Measurements from ENCODE around the gene LRRN4. TPM values are rescaled to one million over a fixed set of nuclear protein-coding genes. Genes with fewer than 3 reads are reported as not detected.
"Not testable (repeated sequence)": the region's sequence is repeated elsewhere in the genome, so short reads cannot be mapped to it uniquely, and the experiment has no call there.

The LRRN4 gene
- total RNA-seq, 2 donors from 2014 or later, result 3.6 to 3.7 TPM

DNA sequence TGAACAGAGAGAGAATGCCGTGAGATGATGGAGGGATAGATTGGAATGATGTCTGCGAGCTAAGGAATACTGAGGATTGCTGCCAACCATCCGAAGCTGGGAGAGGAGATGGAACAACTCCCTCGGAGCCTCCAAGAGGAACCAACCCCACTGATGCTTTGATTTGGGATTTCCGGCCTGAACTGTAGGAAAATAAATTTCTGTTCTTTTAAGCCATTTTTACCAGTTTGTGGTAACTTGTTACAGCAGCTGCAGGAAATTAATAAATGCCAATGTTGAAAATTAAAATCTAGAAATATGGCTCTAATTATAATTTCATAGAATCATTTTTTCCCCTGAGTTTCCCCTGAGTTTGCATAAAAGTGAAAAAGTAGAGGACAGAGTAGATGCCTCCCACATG, 14.1 kb downstream of the LRRN4 start:
- no peak for DNase-seq
- intact Hi-C loops (cut with DNase I), result no loop called here
- ATAC-seq, result no peak

DNA sequence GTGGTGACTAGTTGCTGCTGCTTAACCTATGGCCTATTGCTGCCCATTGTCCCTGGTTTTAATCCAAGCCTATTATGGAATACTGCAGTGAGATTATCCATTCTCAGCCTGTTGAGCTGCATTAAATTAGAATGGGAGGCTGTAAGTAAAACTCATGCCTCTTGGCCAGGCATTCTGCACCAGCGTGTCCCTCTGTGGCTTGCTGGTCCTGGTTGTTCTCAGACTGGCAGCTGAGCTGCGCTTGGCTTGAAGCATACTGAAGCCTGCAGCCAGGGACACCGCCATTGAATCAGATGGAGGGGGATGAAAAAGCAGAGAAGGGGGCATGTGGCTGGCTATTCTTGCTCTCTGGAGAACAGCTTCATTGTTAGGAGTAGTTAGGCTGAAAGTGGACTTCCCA, 15.6 kb downstream of the LRRN4 start:
- intact Hi-C loops (cut with DNase I), result no loop called here
- peak in 1 of 2 donors; percentile 43 for ATAC-seq
- DNase-seq, result no peak

DNA sequence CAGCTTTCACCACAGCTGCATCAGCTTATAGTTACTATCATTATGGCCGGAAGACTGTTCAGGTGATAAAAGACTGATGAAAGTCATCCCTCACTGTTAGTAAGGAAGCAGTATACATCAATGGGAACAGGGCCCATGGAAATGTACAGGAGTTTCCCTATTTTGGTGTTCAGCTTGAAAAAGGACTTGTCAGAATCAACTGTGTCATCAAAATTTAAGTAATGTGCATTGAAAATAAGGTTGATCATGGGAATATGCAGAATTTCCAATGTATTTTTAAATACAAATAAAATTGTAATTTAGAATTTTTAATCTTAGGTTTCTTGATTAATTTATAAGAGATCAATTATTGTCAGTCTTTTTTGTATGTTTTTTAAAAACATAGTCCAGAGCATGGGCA, 16.8 kb downstream of the LRRN4 start:
- intact Hi-C loops (cut with DNase I), result no loop called here

DNA sequence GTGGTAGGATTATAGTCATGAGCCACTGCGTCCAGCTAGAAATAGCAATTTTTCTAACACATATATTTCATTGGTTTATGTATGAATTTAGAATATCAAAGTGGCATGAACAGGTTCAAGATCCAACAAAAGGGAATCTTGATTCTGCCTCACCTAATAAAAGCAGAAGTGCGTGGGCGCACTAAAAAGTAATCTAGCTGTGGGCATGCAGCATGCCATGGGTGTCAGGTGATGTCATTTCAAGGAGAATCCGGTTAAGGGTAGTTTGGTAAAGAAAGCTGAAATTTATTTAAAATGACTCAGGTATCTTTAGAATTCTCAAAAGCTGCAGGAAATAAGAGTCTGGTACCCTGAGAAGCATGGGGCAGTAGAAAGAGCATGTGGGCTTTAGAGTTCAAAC, 17.6 kb downstream of the LRRN4 start:
- intact Hi-C loops (cut with DNase I), result no loop called here
- ATAC-seq (no peak), DNase-seq (no peak)

More for the DNA sequence above, 16.8 kb downstream of the LRRN4 start:
- no peak for ATAC-seq
- DNase-seq, result no peak

DNA sequence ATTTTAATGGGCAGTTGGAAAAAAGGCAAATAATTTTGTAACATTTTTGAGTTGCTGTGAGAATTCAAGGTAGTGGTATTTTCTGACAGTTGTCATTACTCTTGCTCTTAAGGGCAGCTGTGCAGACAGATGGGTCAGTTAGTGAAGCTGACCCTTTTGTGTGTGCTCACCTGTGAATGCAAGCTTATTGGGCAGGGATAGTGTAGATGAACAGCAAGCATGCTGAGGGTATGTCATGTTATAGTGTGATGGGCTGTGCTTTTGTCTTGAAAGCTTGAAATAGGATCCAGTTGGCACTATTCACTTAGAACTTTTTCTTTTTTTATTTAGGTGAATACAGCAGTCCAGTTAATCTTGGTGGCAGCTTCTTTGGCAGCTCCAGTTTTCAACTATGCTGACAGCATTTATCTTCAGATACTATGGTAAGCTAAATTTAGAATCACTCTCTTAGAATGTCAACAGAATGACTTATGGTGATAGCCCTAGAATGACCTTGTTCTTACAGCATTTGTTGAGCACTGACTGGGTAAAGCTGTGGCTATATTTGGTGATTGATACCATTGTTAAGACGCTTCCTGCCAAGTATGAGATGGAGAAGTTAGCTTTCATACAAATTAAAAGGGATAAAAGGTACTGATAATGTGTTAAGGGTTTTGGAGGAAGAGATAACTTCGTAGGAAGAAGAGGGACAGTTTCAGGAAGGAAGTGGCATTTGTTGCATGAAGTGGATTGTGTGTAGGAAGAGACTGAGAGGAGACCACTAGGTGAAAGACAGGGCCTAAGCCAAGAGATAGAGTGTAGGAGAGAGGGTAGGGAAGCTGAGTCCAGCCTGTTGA, 19.5 kb downstream of the LRRN4 start:
- ATAC-seq, result peak; percentile 71 to 85
- intact Hi-C loops (cut with DNase I), result loop anchor here in 1 of 2 donors (5.0 kb wide), 1 partner anchor 43 kb away; no protein-coding TSS in a partner anchor
- no peak for DNase-seq

DNA sequence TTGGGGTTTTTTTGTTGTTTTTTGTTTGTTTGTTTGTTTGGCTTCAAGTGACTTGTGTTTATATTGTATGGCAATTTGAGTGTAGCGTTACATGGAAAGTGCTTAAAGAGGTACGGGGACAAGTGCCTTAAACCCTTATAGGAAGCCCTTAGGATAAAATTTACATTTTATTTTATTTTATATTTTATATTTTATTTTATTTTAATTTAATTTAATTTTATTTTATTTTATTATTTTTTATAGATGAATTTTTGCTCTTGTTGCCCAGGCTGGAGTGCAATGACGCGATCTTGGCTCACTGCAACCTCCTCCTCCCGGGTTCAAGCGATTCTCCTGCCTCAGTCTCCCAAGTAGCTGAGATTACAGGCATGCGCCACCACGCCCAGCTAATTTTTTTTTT, 21.0 kb downstream of the LRRN4 start:
- ATAC-seq, DNase-seq: not testable (repeated sequence)
- intact Hi-C loops (cut with DNase I), result loop anchor here in 1 of 2 donors (5.0 kb wide), 1 partner anchor 44 kb away; no protein-coding TSS in a partner anchor

DNA sequence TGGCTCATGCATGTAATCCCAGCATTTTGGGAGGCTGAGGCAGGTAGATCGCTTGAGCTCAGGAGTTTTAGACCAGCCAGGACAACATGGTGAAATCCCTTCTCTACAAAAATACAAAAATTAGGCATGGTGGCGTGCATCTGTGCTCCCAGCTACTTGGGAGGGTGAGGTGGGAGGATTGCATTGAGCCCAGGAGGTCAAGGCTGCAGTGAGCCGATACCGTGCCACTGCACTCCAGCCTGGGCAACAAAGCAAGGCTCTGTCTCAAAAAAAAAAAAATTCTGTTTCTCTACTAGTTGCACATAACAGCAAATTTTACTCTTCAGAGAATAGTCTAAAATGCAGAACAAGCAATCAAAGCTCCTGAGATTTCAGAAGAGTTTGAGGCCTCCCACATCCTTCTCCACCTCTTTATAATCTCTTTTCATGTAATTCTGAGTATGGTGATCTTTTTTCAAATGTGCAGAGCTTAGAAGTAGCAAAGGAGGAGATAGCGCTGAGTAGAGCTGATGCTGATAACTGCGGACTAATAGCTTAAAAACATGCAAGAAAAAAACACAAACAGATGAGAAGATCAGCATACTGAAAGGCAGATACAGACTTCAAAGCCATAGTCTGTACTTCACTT, 23.3 kb downstream of the LRRN4 start:
- DNase-seq (no peak), ATAC-seq (peak in 1 of 2 donors; percentile 45)
- intact Hi-C loops (cut with DNase I), result loop anchor here in 1 of 2 donors (5.0 kb wide), 1 partner anchor 47 kb away; no protein-coding TSS in a partner anchor

DNA sequence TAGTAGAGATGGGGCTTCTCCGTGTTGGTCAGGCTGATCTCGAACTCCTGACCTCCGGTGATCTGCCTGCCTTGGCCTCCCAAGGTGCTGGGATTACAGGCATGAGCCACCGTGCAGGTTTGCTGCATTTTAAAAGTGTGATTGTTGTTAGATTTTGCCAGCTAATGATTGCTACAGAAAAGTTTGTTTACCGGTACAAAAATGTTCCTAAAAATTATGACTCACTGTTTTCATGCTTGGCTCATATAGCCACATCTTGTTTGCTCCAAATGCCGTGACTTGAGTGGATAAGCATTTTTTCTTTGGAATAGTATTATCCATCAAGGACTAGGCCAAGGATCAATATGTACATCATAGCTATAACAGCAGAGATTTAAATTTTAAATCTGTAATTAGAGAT, 24.3 kb downstream of the LRRN4 start:
- no peak for DNase-seq
- ATAC-seq, result no peak
- intact Hi-C loops (cut with DNase I), result no loop called here

DNA sequence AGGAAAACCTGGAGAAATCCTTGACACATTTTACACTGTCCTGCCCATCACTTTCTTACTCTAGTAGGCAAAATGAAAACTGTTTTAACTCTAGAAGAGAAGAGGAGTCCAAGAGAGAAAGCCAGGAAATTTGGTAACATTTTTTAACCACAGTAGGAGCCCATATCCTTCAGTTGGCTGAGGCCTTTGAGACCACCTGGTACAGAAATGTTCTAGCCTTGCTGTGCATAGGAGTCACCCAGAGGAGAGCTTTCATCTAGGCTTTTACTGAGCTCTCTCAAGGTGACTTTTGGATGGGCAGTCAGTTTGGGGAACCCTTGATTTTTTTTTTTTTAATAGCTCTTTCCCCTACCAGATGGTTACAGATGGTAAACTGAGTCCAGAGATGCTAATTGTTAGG, 25.0 kb downstream of the LRRN4 start:
- ATAC-seq (no peak), DNase-seq (no peak)
- intact Hi-C loops (cut with DNase I), result no loop called here

DNA sequence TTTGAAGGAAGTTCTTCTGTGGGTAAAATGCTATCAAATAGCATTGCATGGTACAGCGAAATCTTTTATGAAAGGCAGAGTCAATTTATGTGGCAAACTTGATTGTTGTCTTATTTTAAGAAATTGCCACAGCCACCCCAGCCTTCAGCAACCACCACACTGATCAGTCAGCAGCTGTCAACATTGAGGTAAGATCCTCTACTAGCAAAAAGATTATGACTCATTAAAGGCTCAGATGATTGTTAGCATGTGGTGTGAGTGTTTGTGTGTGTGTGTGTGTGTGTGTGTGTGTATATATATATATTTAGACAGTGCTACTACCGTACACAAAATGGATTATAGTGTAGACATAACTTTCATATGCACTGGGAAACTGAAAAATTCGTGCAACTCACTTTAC, 27.8 kb downstream of the LRRN4 start:
- DNase-seq (no peak), ATAC-seq (peak in 1 of 2 donors; percentile 54)
- intact Hi-C loops (cut with DNase I), result no loop called here

DNA sequence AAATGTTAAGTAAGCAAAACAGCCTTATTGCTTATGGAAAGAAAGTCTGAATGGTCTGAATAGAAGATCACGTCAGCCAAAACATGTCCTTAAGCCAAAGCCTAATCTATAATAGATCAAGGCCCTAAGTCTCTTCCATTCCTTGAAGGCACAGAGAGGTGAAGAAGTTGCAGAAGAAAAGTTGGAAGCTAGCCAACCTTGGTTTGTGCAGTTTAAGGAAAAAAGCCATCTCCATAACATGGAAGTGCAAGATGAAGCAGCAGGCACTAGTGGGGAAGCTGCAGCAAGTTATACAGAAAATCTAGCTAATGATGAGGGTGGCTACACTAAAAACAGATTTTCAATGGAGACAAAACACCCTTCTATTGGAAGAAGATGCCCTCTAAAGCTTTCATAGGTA, 29.1 kb downstream of the LRRN4 start:
- DNase-seq (no peak), ATAC-seq (no peak)
- intact Hi-C loops (cut with DNase I), result no loop called here

DNA sequence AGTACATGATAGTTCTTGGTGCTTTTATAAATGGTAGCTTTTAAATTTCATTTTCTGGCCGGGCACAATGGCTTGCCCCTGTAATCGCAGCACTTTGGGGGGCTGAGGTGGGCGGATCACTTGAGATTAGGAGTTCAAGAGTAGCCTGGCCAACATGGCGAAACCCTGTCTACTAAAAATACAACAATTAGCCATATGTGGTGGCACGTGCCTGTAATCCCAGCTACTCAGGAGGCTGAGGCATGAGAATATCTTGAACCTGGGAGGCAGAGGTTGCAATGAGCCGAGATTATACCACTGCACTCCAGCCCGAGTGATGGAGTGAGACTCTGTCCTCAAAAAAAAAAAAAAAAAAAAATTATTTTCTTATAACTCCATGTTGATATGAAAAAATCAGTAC, 36.0 kb downstream of the LRRN4 start:
- ATAC-seq (peak in 1 of 2 donors; percentile 27), DNase-seq (no peak)
- intact Hi-C loops (cut with DNase I), result no loop called here

DNA sequence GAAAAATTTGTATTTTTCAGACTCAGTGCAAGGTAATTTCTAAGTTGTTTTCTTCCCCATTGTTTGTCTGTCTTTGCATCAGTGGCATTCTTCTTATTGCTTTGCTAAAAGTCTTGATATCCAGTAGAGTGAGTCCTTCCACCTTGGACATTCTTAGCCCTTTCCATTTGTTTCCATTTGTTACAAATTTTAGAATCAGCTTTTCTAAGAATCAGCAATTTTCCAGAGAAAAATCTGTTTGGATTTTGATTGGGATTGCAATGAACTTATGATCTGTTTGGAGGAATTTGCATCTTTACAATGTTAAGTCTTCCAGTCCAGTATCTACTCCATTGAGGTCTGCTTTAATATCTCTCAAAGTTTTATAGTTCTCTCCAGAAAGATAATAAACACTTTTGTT, 36.4 kb downstream of the LRRN4 start:
- DNase-seq (no peak), ATAC-seq (no peak)
- intact Hi-C loops (cut with DNase I), result no loop called here

DNA sequence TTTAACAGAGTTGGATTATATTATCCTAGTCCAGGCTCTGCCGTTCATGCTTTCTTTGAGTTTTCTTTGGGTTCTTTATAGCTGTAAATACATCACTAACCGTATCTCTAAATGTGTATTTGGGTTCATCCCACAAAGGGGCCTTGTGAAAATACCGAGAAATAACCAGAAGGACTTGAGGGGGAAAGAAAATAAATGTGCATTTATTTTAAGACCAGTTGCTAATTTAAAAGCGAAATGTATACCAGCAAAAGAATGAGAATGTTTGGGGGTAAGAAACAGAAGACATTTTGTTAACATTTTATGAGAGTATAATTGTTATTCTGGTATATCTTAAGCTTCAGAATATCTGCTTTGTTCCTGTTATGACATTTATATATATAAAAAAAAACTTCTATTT, 38.9 kb downstream of the LRRN4 start:
- intact Hi-C loops (cut with DNase I), result no loop called here
- DNase-seq (no peak), ATAC-seq (no peak)

DNA sequence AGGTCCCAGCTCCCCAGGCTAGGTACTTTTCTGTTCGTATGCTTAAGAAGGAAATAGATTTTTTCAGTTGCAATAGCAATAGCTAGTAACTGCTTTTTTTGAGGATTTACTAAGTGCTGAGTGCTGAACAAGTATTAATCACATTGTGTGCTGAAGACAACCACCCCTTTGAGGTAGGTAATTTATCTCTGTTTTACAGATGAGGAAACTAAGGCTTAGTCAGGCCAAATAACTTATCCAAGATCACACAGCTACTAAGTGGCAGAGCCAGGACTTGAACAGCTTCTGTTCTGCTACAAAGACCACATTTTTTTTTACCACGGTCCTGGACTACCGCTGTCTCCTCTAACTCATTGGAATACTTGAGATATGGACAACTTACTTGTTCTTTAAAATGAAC, 39.8 kb downstream of the LRRN4 start:
- DNase-seq (no peak), ATAC-seq (no peak)
- intact Hi-C loops (cut with DNase I), result no loop called here

DNA sequence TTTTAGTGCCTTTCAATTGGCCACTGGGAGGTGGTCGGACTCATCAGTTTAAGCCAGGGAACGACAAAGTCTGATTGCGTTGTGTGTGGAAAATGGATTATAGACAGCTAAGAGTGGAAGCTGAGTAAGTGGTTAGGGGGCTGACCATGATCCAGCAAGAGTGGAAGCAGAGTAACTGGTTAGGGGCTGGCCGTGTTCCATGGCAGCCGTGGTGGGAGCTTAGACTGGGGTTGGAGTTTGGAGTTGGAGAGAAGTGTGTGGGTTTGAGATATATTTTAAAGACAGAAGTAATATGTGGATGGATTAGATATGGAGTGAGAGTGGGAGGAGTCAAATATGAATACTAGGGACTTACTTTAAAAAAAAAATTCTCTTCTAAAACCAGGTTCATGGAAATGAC, 41.7 kb downstream of the LRRN4 start:
- DNase-seq, result no peak
- ATAC-seq, result no peak
- intact Hi-C loops (cut with DNase I), result no loop called here

DNA sequence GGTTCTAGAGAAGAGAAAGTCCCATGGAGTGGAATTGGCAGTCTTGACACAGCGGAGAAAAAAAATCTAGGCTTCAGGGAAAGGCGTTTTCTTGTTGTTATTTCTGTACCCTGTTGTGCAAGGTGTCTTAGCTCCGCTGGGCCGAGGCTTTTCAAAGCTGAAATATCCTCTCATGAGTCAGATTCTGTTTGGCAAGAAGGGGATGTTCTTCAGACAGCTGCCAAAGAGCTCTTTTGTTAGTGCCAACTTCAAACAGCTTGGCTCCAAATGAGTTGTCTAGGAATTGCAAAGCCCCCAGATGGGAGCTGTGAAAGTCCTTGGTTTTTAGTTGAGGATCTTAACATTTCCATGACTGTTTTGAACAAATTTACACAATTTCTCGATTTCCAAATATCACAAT, 45.6 kb downstream of the LRRN4 start:
- intact Hi-C loops (cut with DNase I), result loop anchor here in 1 of 2 donors (2.0 kb wide), 1 partner anchor 67 kb away; no protein-coding TSS in a partner anchor
- peak; percentile 29 to 64 for ATAC-seq
- peak; percentile 61 for DNase-seq

DNA sequence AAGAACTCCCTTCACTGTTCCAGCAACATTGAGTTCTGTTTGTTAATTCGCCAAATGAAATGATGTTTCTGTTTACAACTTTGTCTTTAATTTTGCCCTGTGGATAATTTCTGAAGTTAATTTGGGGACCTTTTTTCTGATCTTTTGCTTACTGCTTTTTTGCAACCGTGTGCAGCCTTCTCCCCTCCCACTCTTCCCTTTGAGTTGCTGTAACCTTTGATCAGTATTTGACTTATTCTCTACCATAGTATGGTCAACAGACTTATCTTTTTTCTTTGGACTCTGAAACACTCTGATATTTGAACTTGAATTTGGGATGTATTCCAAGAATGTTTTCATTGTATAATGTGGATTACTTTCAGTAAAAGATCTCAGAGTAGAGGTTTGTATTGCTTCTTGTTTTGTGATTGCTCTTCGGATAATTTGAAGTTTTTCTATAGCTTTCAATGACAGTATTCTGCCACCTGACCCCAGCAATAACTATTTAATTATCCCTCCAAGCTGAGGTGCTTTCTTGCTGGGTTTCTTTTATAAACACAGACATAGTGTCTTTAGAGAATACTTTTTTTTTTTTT, 46.2 kb downstream of the LRRN4 start:
- no peak for DNase-seq
- no peak for ATAC-seq
- intact Hi-C loops (cut with DNase I), result loop anchor here in 1 of 2 donors (2.0 kb wide), 1 partner anchor 67 kb away; no protein-coding TSS in a partner anchor

DNA sequence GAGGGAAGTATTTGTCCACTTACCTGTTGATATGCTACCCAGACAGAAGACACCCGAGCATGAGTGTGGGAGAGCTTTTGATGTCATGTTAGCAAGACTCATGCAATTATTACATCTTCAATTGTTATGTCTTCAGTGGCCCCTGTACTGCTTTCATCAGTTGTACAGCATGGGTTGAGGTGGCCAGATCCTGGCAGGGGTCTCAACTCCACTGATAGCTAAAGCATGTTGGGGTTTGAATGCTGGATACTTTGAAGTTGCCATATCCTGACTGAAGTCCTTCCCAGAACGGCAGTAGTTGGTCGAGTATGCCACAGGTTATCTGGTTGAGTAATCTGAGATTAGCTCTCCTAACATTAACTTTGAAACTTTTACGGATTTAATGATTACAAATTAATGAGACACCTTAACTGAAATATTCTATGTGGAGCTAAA, 46.7 kb downstream of the LRRN4 start:
- DNase-seq, result no peak

DNA sequence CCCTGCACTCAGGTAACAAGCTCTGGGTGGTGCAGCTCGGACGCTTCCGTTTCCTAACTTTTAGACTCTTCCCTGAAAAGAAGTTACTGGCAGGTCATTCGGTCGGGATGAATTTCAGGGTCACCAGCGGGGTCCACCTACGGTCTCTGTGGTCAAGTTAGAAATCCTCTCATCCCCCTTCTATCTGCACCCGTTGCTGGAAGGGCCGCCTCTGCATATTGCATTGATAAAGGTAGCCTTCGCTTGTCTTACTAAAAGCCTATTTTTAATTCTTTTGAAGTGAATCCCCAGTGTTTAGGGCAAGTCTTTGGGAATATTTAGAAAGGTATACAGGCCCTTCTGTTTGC, 47.3 kb downstream of the LRRN4 start:
- intact Hi-C loops (cut with DNase I), result no loop called here

More for the DNA sequence above, 46.7 kb downstream of the LRRN4 start:
- ATAC-seq, result no peak
- intact Hi-C loops (cut with DNase I), result no loop called here

More for the DNA sequence above, 47.3 kb downstream of the LRRN4 start:
- ATAC-seq (no peak), DNase-seq (no peak)

Data from left cardiac atrium (tissue), 4 donors.